Mucosa of descending colon (tissue), 3 donors: ENCODE measurements around the gene CYP46A1. TPM values are rescaled to one million over a fixed set of nuclear protein-coding genes. Genes with fewer than 3 reads are reported as not detected.
A peak's percentile ranks its signal among the peaks of the same experiment; 100 is the strongest.

Experiments
- ATAC-seq: fragments of 200-7000 bp; cut with Tn5 transposase; one replicate; pipeline ENCODE4 v1.9.1; 2020; ENCODE audit warnings: mild to moderate bottlenecking, moderate library complexity
- DNase-seq, 3 donors: peaks; one replicate each; pipeline ENCODE4 v3.0.0-alpha.2; 2020
- H3K36me3 ChIP-seq: fragments of 200-600 bp; one replicate; pipeline ENCODE4 v1.8.0; 2021; ENCODE audit warnings: low read depth, mild to moderate bottlenecking
- H3K4me1 ChIP-seq: fragments of 200-600 bp; one replicate; pipeline ENCODE4 v1.8.0; 2021; ENCODE audit warnings: low read depth, mild to moderate bottlenecking
- H3K4me3 ChIP-seq: fragments of 200-600 bp; one replicate; pipeline ENCODE4 v1.8.0; 2021; ENCODE audit warnings: mild to moderate bottlenecking
- H3K9me3 ChIP-seq: fragments of 200-600 bp; one replicate; pipeline ENCODE4 v1.8.0; 2021; ENCODE audit warnings: mild to moderate bottlenecking
- intact Hi-C, 2 donors: fragments of 100-400 bp; cut with DNase I in 1 of 2; cut with micrococcal nuclease in 1 of 2; formaldehyde crosslinking; loops; one replicate each; pipeline versions ENCODE4 v1.11.0 to v1.11.1; 2022; cut with DNase I, micrococcal nuclease
- total RNA-seq, 3 donors: library from RNA; stranded (reverse); fragmentation: NEBNext Ultra II Directional in 2 of 3; extraction: Animal tissue kit (Norgen Biotek cat#: 25700) in 2 of 3; gene quantifications; one replicate each; pipeline versions ENCODE4 v1.2.1 to v1.2.4, GENCODE V29; 2021 to 2023
- TF ChIP-seq, protein P1 (sequence below): fragments of 200-600 bp; IDR thresholded peaks from one replicate; pipeline ENCODE4 v1.8.0; 2022; ENCODE audit warnings: antibody characterized with exemption, mild to moderate bottlenecking
- donor health status: DM: no; HTN: no; CAD: no; lungs with moderate emphysema.
- donor health status: DM: no; HTN: no; CAD: no.
- donor health status: DM: no; HTN: yes; CAD: no.

Gene CYP46A1
- total RNA-seq, 3 donors from 2014 or later, result 0.14 to 1.0 (median 0.22) TPM

DNA sequence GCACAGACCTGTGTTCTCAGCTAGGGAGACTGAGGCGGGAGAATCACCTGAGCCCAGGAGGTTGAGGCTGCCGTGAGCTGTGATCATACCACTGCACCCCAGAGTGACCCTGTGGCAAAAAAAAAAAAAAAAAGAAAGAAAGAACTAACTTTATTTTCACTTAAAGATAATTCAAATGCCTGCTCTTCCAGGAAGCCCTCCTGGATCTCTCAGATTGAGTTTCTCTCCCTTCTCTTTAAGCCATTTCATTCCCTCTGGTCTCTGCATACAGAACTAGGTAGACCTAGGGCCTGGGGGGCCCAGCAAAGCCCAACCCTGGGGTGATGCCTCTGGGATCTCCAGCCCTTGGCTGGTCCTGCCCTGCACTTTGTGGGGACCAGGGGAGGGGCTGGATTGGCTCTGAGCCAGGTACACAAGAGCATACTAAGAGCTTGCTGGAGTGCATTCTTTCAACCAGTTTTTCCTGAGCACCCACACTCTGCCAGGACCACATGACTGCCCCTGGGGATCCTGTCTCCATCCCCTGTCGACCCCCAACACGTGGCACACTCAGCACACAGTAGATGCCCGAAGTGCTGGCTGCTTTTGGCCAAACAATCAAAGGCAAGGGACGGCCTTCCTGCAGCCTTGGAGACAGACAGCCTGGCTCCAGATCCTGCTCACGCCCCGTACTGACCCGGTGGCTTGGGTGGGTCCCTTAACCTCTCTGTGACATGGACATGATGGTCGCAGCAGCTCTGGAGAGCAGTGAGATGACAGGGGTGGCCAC is 52.7 kb downstream of the CYP46A1 start:
- Histone ChIP-seq H3K4me1 (no peaks in the 10 kb centered on the region), H3K9me3 (no peaks in the 10 kb centered on the region), H3K36me3 (no peaks in the 10 kb centered on the region), H3K4me3 (no peak overlapping the region)
- TF ChIP-seq, protein P1, sequence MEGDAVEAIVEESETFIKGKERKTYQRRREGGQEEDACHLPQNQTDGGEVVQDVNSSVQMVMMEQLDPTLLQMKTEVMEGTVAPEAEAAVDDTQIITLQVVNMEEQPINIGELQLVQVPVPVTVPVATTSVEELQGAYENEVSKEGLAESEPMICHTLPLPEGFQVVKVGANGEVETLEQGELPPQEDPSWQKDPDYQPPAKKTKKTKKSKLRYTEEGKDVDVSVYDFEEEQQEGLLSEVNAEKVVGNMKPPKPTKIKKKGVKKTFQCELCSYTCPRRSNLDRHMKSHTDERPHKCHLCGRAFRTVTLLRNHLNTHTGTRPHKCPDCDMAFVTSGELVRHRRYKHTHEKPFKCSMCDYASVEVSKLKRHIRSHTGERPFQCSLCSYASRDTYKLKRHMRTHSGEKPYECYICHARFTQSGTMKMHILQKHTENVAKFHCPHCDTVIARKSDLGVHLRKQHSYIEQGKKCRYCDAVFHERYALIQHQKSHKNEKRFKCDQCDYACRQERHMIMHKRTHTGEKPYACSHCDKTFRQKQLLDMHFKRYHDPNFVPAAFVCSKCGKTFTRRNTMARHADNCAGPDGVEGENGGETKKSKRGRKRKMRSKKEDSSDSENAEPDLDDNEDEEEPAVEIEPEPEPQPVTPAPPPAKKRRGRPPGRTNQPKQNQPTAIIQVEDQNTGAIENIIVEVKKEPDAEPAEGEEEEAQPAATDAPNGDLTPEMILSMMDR, result no peak
- ATAC-seq (no peak), DNase-seq (peak in 1 of 3 donors; percentile 17)
- intact Hi-C loops, result no loop called here

DNA sequence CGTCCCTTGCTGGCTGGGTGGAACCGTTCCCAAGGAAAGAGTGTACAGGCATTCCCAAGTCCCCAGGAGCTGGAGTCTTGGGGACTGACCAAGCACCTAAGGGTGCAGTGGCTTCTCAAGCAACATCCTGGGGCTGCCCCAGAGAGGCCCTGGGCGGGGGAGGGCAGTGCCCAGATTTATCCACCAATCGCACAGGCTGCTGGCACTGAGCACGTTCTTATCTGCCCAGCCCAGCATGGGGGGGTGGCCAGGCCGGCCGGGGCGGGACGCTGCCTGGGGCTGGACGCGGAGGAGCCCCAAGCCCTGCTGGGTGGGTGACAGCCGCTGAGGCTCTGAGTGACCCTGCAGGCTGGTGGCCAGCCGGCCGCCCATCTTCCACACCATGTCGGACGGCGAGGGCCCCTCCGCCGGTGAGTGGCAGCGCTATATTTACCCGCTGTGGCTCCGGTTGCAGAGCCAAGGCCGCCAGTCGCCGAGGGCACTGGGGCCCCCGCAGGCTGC is 53.4 kb downstream of the CYP46A1 start:
- DNase-seq, result peak in 1 of 3 donors; percentile 35
- Histone ChIP-seq H3K4me3 (no peak overlapping the region), H3K9me3 (no peaks in the 10 kb centered on the region), H3K36me3 (no peaks in the 10 kb centered on the region), H3K4me1 (no peaks in the 10 kb centered on the region)
- peak; percentile 59 for ATAC-seq
- TF ChIP-seq, protein P1, result no peak
- intact Hi-C loops, result no loop called here

DNA sequence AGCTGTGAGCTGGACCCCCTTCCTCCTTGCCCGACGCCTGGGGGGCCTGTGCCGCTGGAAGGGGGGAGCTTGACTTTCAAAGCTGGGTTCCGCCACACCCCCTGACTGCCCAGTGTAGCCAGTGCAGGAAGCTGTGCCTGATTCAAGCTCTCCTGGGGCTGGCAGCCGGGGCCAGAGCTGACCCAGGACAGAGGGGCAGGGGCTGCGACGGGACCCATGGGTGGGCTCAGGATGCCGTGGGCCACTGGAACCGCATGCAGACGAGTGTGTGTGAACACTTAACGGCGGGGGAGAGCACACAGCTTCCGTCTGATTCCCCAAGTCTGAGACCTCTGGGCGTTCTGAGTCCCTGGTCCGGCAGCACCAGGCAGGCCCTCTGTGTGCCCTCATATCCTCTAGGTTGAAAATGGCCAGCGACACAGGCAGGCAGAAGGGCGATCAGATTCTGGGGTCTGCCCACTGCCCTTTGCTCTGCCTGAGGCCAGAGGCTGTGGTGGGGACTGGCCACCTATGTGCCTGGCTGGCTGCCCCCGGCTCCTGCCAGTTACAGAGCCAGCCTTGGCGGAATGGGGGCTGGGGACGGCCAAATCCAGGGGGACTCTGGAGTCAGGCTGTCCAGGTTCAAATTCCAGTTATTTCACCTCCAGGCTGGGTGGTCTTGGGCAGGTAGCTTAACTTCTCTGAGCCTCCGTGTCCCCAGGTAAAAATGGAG is 54.0 kb downstream of the CYP46A1 start:
- H3K36me3 ChIP-seq, result no peaks in the 10 kb centered on the region
- ATAC-seq, result peak; percentile 11
- DNase-seq, result no peak
- H3K9me3 ChIP-seq, result no peaks in the 10 kb centered on the region
- H3K4me3 ChIP-seq, result no peak overlapping the region
- no peaks in the 10 kb centered on the region for H3K4me1 ChIP-seq
- TF ChIP-seq, protein P1, result no peak
- intact Hi-C loops, result no loop called here

DNA sequence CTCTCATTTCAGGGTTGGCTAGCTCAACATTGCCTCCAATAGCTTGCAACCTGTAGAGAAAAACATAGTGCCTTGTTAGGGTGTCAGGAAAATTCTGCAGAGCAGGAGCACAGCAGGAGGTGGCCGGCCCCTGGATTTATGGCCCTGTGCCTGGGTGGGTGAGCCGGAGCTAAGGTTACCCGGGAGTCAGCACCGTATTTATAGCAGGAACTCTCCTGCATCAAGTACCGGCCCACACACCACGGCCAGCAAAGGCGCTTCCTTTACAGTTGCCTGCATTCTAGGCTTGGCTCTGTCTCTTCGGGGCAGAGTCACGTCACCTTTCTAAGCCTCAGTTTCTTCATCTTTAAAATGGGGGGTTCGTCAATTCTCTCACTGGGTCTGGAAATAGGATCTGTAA is 56.3 kb downstream of the CYP46A1 start:
- no peak for ATAC-seq
- no peaks in the 10 kb centered on the region for H3K36me3 ChIP-seq
- no peak overlapping the region for H3K4me3 ChIP-seq
- no peaks in the 10 kb centered on the region for H3K4me1 ChIP-seq
- intact Hi-C loops, result no loop called here
- no peak for DNase-seq
- TF ChIP-seq, protein P1, result no peak
- H3K9me3 ChIP-seq, result no peaks in the 10 kb centered on the region

DNA sequence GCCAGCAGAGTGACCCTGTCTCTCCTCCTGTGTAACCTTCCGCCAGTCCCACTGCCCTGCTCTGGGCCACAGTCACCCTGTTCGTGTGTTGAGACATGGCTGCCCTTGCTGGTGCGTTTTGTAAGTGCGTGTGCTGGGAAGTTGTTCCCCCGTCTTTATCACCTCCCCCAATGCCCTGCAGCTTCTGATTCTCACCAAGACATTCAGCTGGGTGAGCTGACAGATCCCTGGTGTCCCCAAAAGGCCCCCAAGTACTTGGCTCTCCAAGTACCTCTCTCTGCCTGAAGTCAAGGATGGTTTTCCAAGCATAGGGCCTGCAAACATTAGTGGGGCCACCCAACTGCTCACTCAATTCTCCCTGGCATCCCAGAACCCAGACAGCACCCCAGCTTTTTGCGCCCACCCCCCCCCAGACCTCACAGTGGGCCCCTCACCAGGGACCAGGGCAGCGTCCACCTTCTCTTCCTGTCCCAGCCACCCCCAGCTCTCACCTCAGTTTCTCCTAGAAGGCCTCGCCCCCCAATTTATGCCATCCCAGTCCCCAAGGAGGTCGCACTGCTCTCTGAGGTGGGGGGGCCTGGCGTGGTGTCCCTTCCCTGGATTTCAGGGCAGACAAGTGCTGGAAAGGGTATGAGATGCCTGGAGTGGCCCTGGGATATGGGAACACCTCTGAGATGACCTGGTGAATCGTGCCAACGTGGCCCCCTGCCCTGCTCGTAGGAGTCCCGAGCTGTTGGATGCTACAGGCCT is 57.3 kb downstream of the CYP46A1 start:
- Histone ChIP-seq H3K36me3 (no peaks in the 10 kb centered on the region), H3K4me1 (peaks cover under 1% of the 10 kb centered on the region), H3K9me3 (no peaks in the 10 kb centered on the region), H3K4me3 (no peak overlapping the region)
- intact Hi-C loops, result no loop called here
- ATAC-seq (no peak), DNase-seq (no peak)
- TF ChIP-seq, protein P1, result no peak
